ENCODE data around the gene CREG2. TPM values are rescaled to one million over a fixed set of nuclear protein-coding genes. Genes with fewer than 3 reads are reported as not detected.

Gene CREG2
- total RNA-seq, 6 experiments from 2014 or later = 0.20 TPM; not detected in 5

DNA sequence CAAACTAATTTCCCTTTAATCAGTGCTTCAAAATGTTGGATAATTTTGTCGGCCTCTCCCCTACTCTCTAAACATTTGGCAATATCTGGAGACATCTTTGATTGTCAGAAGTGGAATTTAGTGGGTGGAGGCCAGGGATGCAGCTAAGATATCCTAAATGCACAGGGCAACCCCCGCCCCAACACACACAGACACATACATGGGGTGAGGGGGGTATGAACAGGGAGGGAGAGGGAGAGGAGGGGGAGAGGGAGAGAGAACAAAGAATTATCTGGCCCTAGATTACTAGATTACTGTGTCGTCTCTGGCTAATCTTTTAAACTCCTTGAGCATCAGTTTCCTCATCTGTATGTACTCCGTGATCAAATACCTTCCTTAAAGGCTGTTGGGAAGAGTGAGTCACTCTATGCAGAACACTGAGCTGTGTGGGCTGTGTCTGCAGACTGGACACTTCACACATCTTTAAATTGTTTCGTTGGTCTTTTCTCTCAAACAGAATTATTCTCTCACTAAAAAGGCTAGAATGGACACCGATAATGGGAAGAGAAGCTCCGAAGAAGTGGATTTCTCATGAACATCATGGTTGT lies 81.7 kb downstream of the CREG2 start:
- DNase-seq = no peak
- Histone ChIP-seq H3K27ac (peak overlapping the region in 2 of 3 donors; percentile 93 to 94), H3K4me3 (peak overlapping the region in 2 of 3 donors; percentile 94 to 97), H3K27me3 (no peaks in the 10 kb centered on the region), H3K4me1 (peaks cover 0 to 54% (median 0%) of the 10 kb centered on the region in 4 donors), H3K36me3 (no peaks in the 10 kb centered on the region), H3K9me3 (no peaks in the 10 kb centered on the region)
- intact Hi-C loops (cut with DNase I) = no loop called here
- TF ChIP-seq, protein P1, sequence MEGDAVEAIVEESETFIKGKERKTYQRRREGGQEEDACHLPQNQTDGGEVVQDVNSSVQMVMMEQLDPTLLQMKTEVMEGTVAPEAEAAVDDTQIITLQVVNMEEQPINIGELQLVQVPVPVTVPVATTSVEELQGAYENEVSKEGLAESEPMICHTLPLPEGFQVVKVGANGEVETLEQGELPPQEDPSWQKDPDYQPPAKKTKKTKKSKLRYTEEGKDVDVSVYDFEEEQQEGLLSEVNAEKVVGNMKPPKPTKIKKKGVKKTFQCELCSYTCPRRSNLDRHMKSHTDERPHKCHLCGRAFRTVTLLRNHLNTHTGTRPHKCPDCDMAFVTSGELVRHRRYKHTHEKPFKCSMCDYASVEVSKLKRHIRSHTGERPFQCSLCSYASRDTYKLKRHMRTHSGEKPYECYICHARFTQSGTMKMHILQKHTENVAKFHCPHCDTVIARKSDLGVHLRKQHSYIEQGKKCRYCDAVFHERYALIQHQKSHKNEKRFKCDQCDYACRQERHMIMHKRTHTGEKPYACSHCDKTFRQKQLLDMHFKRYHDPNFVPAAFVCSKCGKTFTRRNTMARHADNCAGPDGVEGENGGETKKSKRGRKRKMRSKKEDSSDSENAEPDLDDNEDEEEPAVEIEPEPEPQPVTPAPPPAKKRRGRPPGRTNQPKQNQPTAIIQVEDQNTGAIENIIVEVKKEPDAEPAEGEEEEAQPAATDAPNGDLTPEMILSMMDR (IDR thresholded peaks at IDR 0.05) = no peak
- TF ChIP-seq POLR2A (IDR thresholded peaks at IDR 0.05) = no peak
- no peak for ATAC-seq
- WGBS (ENCODE audit: insufficient coverage, low coverage, low lambda C conversion rate, missing lambda C conversion rate) = 64% methylated on average over 7 of the region's 7 CpGs

DNA sequence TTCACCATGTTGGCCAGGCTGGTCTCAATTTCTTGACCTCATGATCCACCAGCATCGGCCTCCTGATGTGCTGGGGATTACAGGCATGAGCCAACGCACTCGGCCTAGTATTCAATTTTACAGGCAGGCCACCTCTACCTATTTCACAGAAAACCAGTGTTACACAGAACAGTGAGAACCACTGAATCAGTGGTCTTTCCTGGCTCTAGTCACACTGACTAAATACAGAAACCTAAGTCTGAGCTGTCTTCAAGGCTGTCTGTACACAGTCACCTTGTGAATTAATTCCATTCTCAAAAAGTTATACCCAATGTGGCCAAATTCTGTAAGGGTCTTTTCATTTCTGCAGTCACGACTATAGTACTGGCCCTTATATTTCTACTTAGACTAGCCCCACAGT lies 82.3 kb downstream of the CREG2 start:
- Histone ChIP-seq H3K36me3 (no peaks in the 10 kb centered on the region), H3K4me1 (peaks cover 0 to 53% (median 0%) of the 10 kb centered on the region in 4 donors), H3K27ac (no peak overlapping the region), H3K27me3 (no peaks in the 10 kb centered on the region), H3K9me3 (no peaks in the 10 kb centered on the region), H3K4me3 (no peak overlapping the region)
- DNase-seq (no peak), ATAC-seq (no peak)
- 61% methylated on average over 3 of the region's 4 CpGs for WGBS (ENCODE audit: insufficient coverage, low coverage, low lambda C conversion rate, missing lambda C conversion rate)
- TF ChIP-seq, protein P1 (IDR thresholded peaks at IDR 0.05) = no peak
- TF ChIP-seq POLR2A (IDR thresholded peaks at IDR 0.05) = no peak
- intact Hi-C loops (cut with DNase I) = no loop called here

DNA sequence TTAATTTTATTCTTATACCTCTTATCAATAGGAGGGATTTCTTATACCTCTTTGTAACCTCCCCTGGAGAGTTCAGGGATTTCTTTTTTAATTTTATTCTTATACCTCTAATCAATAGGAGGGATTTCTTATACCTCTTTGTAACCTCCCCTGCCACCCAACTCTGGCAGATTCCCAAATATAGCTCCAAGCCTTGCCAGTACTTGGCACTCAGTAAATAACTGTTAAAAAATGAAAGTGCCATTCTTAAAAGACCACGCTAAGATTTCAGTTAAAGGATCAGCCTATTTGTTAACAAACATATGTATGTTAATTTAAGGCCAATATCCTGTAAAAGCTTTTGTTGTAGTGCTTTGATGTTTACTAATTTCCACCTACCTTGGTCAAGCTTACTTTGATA lies 83.6 kb downstream of the CREG2 start:
- intact Hi-C loops (cut with DNase I) = no loop called here
- H3K27me3 ChIP-seq = no peaks in the 10 kb centered on the region
- no peak overlapping the region for H3K27ac ChIP-seq
- H3K4me3 ChIP-seq = no peak overlapping the region
- H3K9me3 ChIP-seq = no peaks in the 10 kb centered on the region
- WGBS (ENCODE audit: insufficient coverage, low coverage, low lambda C conversion rate, missing lambda C conversion rate) = 33% methylated on average over 1 of the region's 1 CpG
- no peaks in the 10 kb centered on the region for H3K36me3 ChIP-seq
- ATAC-seq (no peak), DNase-seq (no peak)
- H3K4me1 ChIP-seq = peaks cover 0 to 59% (median 0%) of the 10 kb centered on the region in 4 donors
- TF ChIP-seq, protein P1 (IDR thresholded peaks at IDR 0.05) = no peak
- no peak for TF ChIP-seq POLR2A (IDR thresholded peaks at IDR 0.05)

DNA sequence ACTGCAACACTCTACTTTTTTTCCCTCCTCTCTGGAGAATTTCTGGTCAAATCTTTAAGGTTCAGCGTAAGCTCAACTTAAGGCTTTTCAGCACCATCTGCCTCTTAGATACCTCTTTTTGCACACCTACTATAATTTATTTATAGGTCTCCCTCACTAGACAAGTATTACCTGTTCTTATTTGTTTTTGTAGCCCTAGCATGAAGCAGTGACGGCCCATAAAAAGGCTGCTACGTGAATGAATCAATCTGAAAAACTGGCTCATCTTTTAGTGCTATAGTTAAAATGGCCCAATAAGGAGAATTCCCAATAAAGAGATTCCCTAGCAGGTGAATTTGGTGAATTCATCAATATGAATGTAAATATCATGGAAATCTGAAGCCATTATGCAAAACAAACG lies 85.3 kb downstream of the CREG2 start:
- TF ChIP-seq, protein P1 (IDR thresholded peaks at IDR 0.05) = no peak
- TF ChIP-seq POLR2A (IDR thresholded peaks at IDR 0.05) = no peak
- H3K9me3 ChIP-seq = no peaks in the 10 kb centered on the region
- no peak for ATAC-seq
- H3K4me3 ChIP-seq = no peak overlapping the region
- H3K4me1 ChIP-seq = peaks cover 0 to 53% (median 0%) of the 10 kb centered on the region in 4 donors
- WGBS (ENCODE audit: insufficient coverage, low coverage, low lambda C conversion rate, missing lambda C conversion rate) = 80% methylated on average over 4 of the region's 4 CpGs
- DNase-seq = no peak
- H3K27me3 ChIP-seq = no peaks in the 10 kb centered on the region
- no peak overlapping the region for H3K27ac ChIP-seq
- intact Hi-C loops (cut with DNase I) = no loop called here
- H3K36me3 ChIP-seq = no peaks in the 10 kb centered on the region
